ENCODE results near the gene DNAJC18.

DNAJC18 gene

DNA sequence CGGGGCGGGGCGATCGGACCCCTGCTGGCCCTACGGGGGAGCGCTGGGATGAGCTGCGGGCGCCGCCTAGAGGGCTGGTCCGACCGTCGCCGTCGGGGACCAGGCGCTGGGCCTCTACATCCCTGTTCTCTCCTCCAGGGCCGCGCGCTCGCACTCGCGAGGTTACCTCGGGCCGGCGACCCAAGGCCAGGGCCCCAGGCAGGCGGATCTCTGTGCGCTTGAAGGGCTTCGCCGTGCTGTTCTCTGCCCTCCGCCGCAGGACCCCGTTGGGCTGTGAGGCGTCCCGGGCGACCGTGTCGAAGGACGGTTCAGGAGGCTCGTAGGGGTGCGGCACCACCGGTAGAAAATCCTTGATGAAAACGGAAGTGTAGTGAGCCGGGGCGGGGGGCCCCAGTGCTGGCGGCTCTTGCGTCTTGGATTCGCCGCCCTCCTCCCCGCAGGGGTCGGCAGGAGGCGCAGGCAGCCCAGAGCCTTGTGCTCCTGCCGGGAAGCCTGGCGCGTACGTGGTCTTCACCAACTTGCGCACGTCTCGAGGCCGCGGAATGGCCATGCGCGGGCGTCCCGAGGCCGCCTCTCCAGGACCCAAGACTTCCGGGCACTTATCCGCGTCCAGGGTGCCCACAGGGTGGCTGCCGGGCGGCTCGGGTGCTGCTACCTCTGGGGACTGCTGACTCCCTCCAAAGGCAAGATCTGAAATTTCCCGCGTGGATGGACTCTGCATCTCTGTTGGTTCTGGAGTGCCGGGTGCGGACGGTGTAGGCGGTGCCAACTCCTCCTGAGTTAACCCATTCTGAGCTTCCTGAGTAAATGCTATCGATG, 46.4 kb downstream of the DNAJC18 start:
- Histone ChIP-seq H3K4me1 (ENCODE audit: insufficient read depth, low read length, severe bottlenecking) (peaks cover 71% of the 10 kb centered on the region), H3K9me2 (ENCODE audit: low read depth, low read length) (no peaks in the 10 kb centered on the region), H3K79me2 (ENCODE audit: insufficient read depth, low read length) (no peaks in the 10 kb centered on the region; the same call in 1 of the 2 replicates), H3K36me3 (ENCODE audit: insufficient read depth, low read length) (peaks cover 13% of the 10 kb centered on the region), H3F3A (ENCODE audit: insufficient read depth, low read length) (no peaks in the 10 kb centered on the region), H3K4me2 (ENCODE audit: low read length) (peak overlapping the region; percentile 88), H3K9ac (ENCODE audit: low read length) (peak overlapping the region; percentile 97), H3K27me3 (ENCODE audit: insufficient read depth, low read length) (no peaks in the 10 kb centered on the region), H3K27ac (ENCODE audit: low read depth, low read length, poor library complexity, severe bottlenecking) (peak overlapping the region; percentile 98), H3K4me3 (ENCODE audit: low read depth, low read length, poor library complexity, severe bottlenecking) (peak overlapping the region; percentile 90), H2AFZ (ENCODE audit: low read length) (no peak overlapping the region), H4K20me1 (ENCODE audit: insufficient read depth, low read length) (no peaks in the 10 kb centered on the region), H3K9me3 (ENCODE audit: low read length) (no peaks in the 10 kb centered on the region)
- TF ChIP-seq, protein P1, sequence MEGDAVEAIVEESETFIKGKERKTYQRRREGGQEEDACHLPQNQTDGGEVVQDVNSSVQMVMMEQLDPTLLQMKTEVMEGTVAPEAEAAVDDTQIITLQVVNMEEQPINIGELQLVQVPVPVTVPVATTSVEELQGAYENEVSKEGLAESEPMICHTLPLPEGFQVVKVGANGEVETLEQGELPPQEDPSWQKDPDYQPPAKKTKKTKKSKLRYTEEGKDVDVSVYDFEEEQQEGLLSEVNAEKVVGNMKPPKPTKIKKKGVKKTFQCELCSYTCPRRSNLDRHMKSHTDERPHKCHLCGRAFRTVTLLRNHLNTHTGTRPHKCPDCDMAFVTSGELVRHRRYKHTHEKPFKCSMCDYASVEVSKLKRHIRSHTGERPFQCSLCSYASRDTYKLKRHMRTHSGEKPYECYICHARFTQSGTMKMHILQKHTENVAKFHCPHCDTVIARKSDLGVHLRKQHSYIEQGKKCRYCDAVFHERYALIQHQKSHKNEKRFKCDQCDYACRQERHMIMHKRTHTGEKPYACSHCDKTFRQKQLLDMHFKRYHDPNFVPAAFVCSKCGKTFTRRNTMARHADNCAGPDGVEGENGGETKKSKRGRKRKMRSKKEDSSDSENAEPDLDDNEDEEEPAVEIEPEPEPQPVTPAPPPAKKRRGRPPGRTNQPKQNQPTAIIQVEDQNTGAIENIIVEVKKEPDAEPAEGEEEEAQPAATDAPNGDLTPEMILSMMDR (IDR thresholded peaks at IDR 0.05; ENCODE audit: low read length) = peak; percentile 88
- no peak for TF ChIP-seq EZH2 (IDR thresholded peaks at IDR 0.05; ENCODE audit: borderline replicate concordance, low read length)

DNA sequence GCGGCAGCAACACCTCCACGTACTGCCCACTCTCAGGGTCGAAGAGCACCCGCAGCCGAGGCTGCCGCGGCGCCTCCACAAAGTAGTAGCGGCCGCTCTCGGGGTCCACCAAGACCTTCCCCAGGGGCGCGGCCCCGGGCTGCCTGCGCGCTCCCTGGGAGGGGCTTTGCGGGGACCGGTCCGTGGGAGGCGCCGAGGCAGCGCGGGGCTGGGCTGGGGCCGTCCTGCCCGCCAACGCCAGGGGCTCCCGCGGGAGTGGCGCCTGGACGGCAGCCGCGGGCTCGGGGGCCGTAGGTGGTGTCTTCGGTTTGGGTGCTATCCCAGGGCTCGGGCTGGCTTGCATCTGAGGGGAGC, 47.0 kb downstream of the DNAJC18 start:
- peaks cover 77% of the 10 kb centered on the region for H3K4me1 ChIP-seq (ENCODE audit: insufficient read depth, low read length, severe bottlenecking)
- no peaks in the 10 kb centered on the region for H3K9me3 ChIP-seq (ENCODE audit: low read length)
- H3K9me2 ChIP-seq (ENCODE audit: low read depth, low read length) = no peaks in the 10 kb centered on the region
- H2AFZ ChIP-seq (ENCODE audit: low read length) = no peak overlapping the region
- no peaks in the 10 kb centered on the region for H3K27me3 ChIP-seq (ENCODE audit: insufficient read depth, low read length)
- H3K27ac ChIP-seq (ENCODE audit: low read depth, low read length, poor library complexity, severe bottlenecking) = peak overlapping the region; percentile 98
- no peaks in the 10 kb centered on the region for H3F3A ChIP-seq (ENCODE audit: insufficient read depth, low read length)
- H3K9ac ChIP-seq (ENCODE audit: low read length) = peak overlapping the region; percentile 97
- H4K20me1 ChIP-seq (ENCODE audit: insufficient read depth, low read length) = no peaks in the 10 kb centered on the region
- H3K79me2 ChIP-seq (ENCODE audit: insufficient read depth, low read length) = no peaks in the 10 kb centered on the region; the same call in 1 of the 2 replicates
- peak overlapping the region; percentile 90 for H3K4me3 ChIP-seq (ENCODE audit: low read depth, low read length, poor library complexity, severe bottlenecking)
- peak overlapping the region; percentile 88 for H3K4me2 ChIP-seq (ENCODE audit: low read length)
- no peak for TF ChIP-seq EZH2 (IDR thresholded peaks at IDR 0.05; ENCODE audit: borderline replicate concordance, low read length)
- TF ChIP-seq, protein P1 (IDR thresholded peaks at IDR 0.05; ENCODE audit: low read length) = no peak
- peaks cover 19% of the 10 kb centered on the region for H3K36me3 ChIP-seq (ENCODE audit: insufficient read depth, low read length)

DNA sequence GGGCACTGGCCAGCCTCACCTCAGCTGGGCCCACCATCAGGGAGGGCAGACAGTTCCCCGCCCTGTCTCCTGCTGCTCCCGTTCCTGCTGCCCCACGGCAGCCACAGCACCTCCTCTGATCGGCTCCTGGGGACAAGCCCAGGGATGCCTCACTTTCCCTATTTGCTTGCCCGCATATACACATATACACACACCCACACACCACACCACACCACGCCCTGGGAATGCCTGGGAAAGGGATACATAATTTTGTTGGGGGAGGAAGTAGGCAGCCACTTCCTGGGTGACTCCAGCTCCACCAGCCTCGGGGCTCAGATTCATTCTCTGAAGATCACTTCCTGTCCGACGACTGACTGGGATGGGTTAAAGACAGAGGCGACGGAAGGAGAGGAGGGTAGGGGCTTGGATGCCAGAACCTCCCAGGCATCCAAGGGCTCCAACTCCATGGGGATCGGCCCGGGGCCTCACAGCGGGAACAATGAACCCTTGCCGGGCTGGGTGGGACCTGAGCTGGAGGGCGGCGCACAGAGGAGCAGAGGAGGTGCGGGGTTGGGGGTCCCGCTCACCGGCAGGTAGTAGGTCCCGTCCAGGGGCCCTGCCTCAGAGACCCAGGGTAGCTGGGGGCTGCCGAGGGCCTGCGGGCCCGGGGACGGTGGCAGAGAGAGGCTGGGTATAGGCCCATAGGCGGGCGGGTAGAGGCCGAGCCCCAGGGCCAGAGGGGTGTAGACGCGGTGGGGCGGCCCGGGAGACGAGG, 47.6 kb downstream of the DNAJC18 start:
- Histone ChIP-seq H3K4me3 (ENCODE audit: low read depth, low read length, poor library complexity, severe bottlenecking) (peak overlapping the region; percentile 90), H3K27me3 (ENCODE audit: insufficient read depth, low read length) (no peaks in the 10 kb centered on the region), H4K20me1 (ENCODE audit: insufficient read depth, low read length) (no peaks in the 10 kb centered on the region), H3K9ac (ENCODE audit: low read length) (peak overlapping the region; percentile 97), H3K36me3 (ENCODE audit: insufficient read depth, low read length) (peaks cover 25% of the 10 kb centered on the region), H3F3A (ENCODE audit: insufficient read depth, low read length) (no peaks in the 10 kb centered on the region), H3K27ac (ENCODE audit: low read depth, low read length, poor library complexity, severe bottlenecking) (peak overlapping the region; percentile 98), H3K4me2 (ENCODE audit: low read length) (peak overlapping the region; percentile 88), H3K9me3 (ENCODE audit: low read length) (no peaks in the 10 kb centered on the region), H3K4me1 (ENCODE audit: insufficient read depth, low read length, severe bottlenecking) (peaks cover 82% of the 10 kb centered on the region), H3K79me2 (ENCODE audit: insufficient read depth, low read length) (no peaks in the 10 kb centered on the region; the same call in 1 of the 2 replicates), H3K9me2 (ENCODE audit: low read depth, low read length) (no peaks in the 10 kb centered on the region), H2AFZ (ENCODE audit: low read length) (no peak overlapping the region)
- TF ChIP-seq, protein P1 (IDR thresholded peaks at IDR 0.05; ENCODE audit: low read length) = no peak
- TF ChIP-seq EZH2 (IDR thresholded peaks at IDR 0.05; ENCODE audit: borderline replicate concordance, low read length) = no peak

All from OCI-LY1 (cell line).